Stimulated activated naive CD8-positive, alpha-beta T cell treated with anti-CD3 and anti-CD28 coated beads, Interleukin-15, Interleukin-2, amounts not matched to agents 100 ng/mL and 50 ng/mL, for 24 hours (primary cell): ENCODE measurements around the gene RGS16.
A peak's percentile ranks its signal among the peaks of the same experiment; 100 is the strongest.

ENCODE experiments used
- H3K27ac Mint-ChIP-seq: one replicate; pipeline ENCODE4 v1.8.0; 2021; ENCODE audit warnings: mild to moderate bottlenecking, mixed read lengths
- H3K27me3 Mint-ChIP-seq: one replicate; pipeline ENCODE4 v1.8.0; 2021; ENCODE audit warnings: mixed read lengths
- H3K36me3 Mint-ChIP-seq: one replicate; pipeline ENCODE4 v1.8.0; 2021; ENCODE audit warnings: low read depth, mixed read lengths
- H3K4me1 Mint-ChIP-seq: one replicate; pipeline ENCODE4 v1.8.0; 2021; ENCODE audit warnings: low read depth, mixed read lengths
- H3K4me3 Mint-ChIP-seq: one replicate; pipeline ENCODE4 v1.8.0; 2021; ENCODE audit warnings: mild to moderate bottlenecking, mixed read lengths
- H3K9me3 Mint-ChIP-seq: one replicate; pipeline ENCODE4 v1.8.0; 2021; ENCODE audit warnings: mixed read lengths

RGS16 gene

GRCh38 chr1:182604175-182605164 lies at the start of gene RGS16:
Gene RGS16, minus strand, starts transcription at chr1:182604389. Its CDS starts 130 bp downstream, at chr1:182604259.
- no peaks in the 10 kb centered on the region for H3K36me3 Mint-ChIP-seq
- peaks cover 52% of the 10 kb centered on the region for H3K4me1 Mint-ChIP-seq
- no peaks in the 10 kb centered on the region for H3K9me3 Mint-ChIP-seq
- peaks cover 24% of the 10 kb centered on the region for H3K27me3 Mint-ChIP-seq
- H3K4me3 Mint-ChIP-seq: no peak within 1 kb of the TSS
- H3K27ac Mint-ChIP-seq: peak within 1 kb of the TSS; percentile 96

GRCh38 chr1:182653986-182654385 lies 49.8 kb upstream of the RGS16 start:
- Mint-ChIP-seq H3K27ac (no peak overlapping the region), H3K27me3 (peaks cover 14% of the 10 kb centered on the region), H3K9me3 (no peaks in the 10 kb centered on the region), H3K4me3 (no peak overlapping the region), H3K4me1 (peaks cover 6% of the 10 kb centered on the region), H3K36me3 (no peaks in the 10 kb centered on the region)

- Mint-ChIP-seq H3K4me1 (peaks cover 6% of the 10 kb centered on the region), H3K9me3 (no peaks in the 10 kb centered on the region), H3K36me3 (no peaks in the 10 kb centered on the region), H3K27ac (no peak overlapping the region), H3K27me3 (peaks cover 12% of the 10 kb centered on the region), H3K4me3 (no peak overlapping the region)
These were observed 48.7 kb upstream of the RGS16 start for GRCh38 chr1:182652933-182653332.

GRCh38 chr1:182651339-182651724 lies 47.1 kb upstream of the RGS16 start:
- H3K9me3 Mint-ChIP-seq: no peaks in the 10 kb centered on the region

GRCh38 chr1:182650678-182651338 lies 46.6 kb upstream of the RGS16 start:
- no peak overlapping the region for H3K4me3 Mint-ChIP-seq
- H3K27me3 Mint-ChIP-seq: peaks cover 5% of the 10 kb centered on the region
- no peaks in the 10 kb centered on the region for H3K9me3 Mint-ChIP-seq
- H3K36me3 Mint-ChIP-seq: no peaks in the 10 kb centered on the region
- H3K4me1 Mint-ChIP-seq: peaks cover 6% of the 10 kb centered on the region
- H3K27ac Mint-ChIP-seq: no peak overlapping the region

More at GRCh38 chr1:182651339-182651724, 47.1 kb upstream of the RGS16 start:
- Mint-ChIP-seq H3K27ac (no peak overlapping the region), H3K4me3 (no peak overlapping the region), H3K27me3 (peaks cover 8% of the 10 kb centered on the region), H3K4me1 (peaks cover 6% of the 10 kb centered on the region), H3K36me3 (no peaks in the 10 kb centered on the region)

GRCh38 chr1:182649041-182649440 lies 44.9 kb upstream of the RGS16 start:
- no peak overlapping the region for H3K4me3 Mint-ChIP-seq
- no peaks in the 10 kb centered on the region for H3K9me3 Mint-ChIP-seq
- H3K4me1 Mint-ChIP-seq: peaks cover 6% of the 10 kb centered on the region
- no peaks in the 10 kb centered on the region for H3K36me3 Mint-ChIP-seq
- H3K27me3 Mint-ChIP-seq: peaks cover 3% of the 10 kb centered on the region
- no peak overlapping the region for H3K27ac Mint-ChIP-seq

- H3K27me3 Mint-ChIP-seq: peaks cover 3% of the 10 kb centered on the region
- no peaks in the 10 kb centered on the region for H3K36me3 Mint-ChIP-seq
- H3K4me1 Mint-ChIP-seq: peaks cover 6% of the 10 kb centered on the region
- H3K27ac Mint-ChIP-seq: no peak overlapping the region
- no peaks in the 10 kb centered on the region for H3K9me3 Mint-ChIP-seq
- no peak overlapping the region for H3K4me3 Mint-ChIP-seq
These were observed 42.5 kb upstream of the RGS16 start for GRCh38 chr1:182646739-182647138.

- no peaks in the 10 kb centered on the region for H3K36me3 Mint-ChIP-seq
- no peak overlapping the region for H3K4me3 Mint-ChIP-seq
- no peaks in the 10 kb centered on the region for H3K4me1 Mint-ChIP-seq
- no peaks in the 10 kb centered on the region for H3K9me3 Mint-ChIP-seq
- peaks cover 3% of the 10 kb centered on the region for H3K27me3 Mint-ChIP-seq
- H3K27ac Mint-ChIP-seq: no peak overlapping the region
These were observed 40.7 kb upstream of the RGS16 start for GRCh38 chr1:182644886-182645285.

GRCh38 chr1:182643699-182644098 lies 39.5 kb upstream of the RGS16 start:
- H3K9me3 Mint-ChIP-seq: no peaks in the 10 kb centered on the region

GRCh38 chr1:182642461-182642860 lies 38.3 kb upstream of the RGS16 start:
- Mint-ChIP-seq H3K27ac (no peak overlapping the region), H3K36me3 (no peaks in the 10 kb centered on the region), H3K9me3 (no peaks in the 10 kb centered on the region), H3K27me3 (peaks cover 9% of the 10 kb centered on the region), H3K4me1 (no peaks in the 10 kb centered on the region), H3K4me3 (no peak overlapping the region)

More at GRCh38 chr1:182643699-182644098, 39.5 kb upstream of the RGS16 start:
- Mint-ChIP-seq H3K4me3 (no peak overlapping the region), H3K27ac (no peak overlapping the region), H3K4me1 (no peaks in the 10 kb centered on the region), H3K36me3 (no peaks in the 10 kb centered on the region), H3K27me3 (peaks cover 3% of the 10 kb centered on the region)

- Mint-ChIP-seq H3K27ac (no peak overlapping the region), H3K4me3 (no peak overlapping the region), H3K27me3 (peaks cover 13% of the 10 kb centered on the region), H3K36me3 (no peaks in the 10 kb centered on the region), H3K9me3 (no peaks in the 10 kb centered on the region), H3K4me1 (no peaks in the 10 kb centered on the region)
These were observed 37.4 kb upstream of the RGS16 start for GRCh38 chr1:182641561-182641960.

- H3K9me3 Mint-ChIP-seq: no peaks in the 10 kb centered on the region
- H3K36me3 Mint-ChIP-seq: no peaks in the 10 kb centered on the region
- no peaks in the 10 kb centered on the region for H3K4me1 Mint-ChIP-seq
- H3K27me3 Mint-ChIP-seq: peaks cover 21% of the 10 kb centered on the region
- H3K4me3 Mint-ChIP-seq: no peak overlapping the region
- no peak overlapping the region for H3K27ac Mint-ChIP-seq
These were observed 35.1 kb upstream of the RGS16 start for GRCh38 chr1:182639330-182639729.

GRCh38 chr1:182637769-182638168 lies 33.6 kb upstream of the RGS16 start:
- H3K4me1 Mint-ChIP-seq: no peaks in the 10 kb centered on the region
- no peaks in the 10 kb centered on the region for H3K9me3 Mint-ChIP-seq
- H3K36me3 Mint-ChIP-seq: no peaks in the 10 kb centered on the region
- H3K27ac Mint-ChIP-seq: no peak overlapping the region
- H3K4me3 Mint-ChIP-seq: no peak overlapping the region
- peaks cover 26% of the 10 kb centered on the region for H3K27me3 Mint-ChIP-seq

- peaks cover 32% of the 10 kb centered on the region for H3K27me3 Mint-ChIP-seq
- no peaks in the 10 kb centered on the region for H3K36me3 Mint-ChIP-seq
- no peak overlapping the region for H3K4me3 Mint-ChIP-seq
- H3K4me1 Mint-ChIP-seq: peaks cover 14% of the 10 kb centered on the region
- H3K27ac Mint-ChIP-seq: no peak overlapping the region
- no peaks in the 10 kb centered on the region for H3K9me3 Mint-ChIP-seq
These were observed 31.7 kb upstream of the RGS16 start for GRCh38 chr1:182635871-182636270.
